ENCODE results near the gene RAB39B.

Gene RAB39B

GRCh38 chrX:155215443-155216178 is 48.7 kb downstream of the RAB39B start:
- no peak for DNase-seq

- DNase-seq = no peak
Observed at GRCh38 chrX:155213731-155214130, 50.6 kb downstream of the RAB39B start.

- no peak for DNase-seq
Observed at GRCh38 chrX:155211208-155211607, 53.1 kb downstream of the RAB39B start.
